OCI-LY7 (cell line): Measurements from ENCODE around the gene NDUFS6.

Source experiments
- EZH2phosphoT487 ChIP-seq: fragments of 200-600 bp; sonication (generic); IDR thresholded peaks from 2 replicates; pipeline ENCODE4 v1.6.1; 2018; ENCODE audit warnings: low read depth, borderline replicate concordance, mild to moderate bottlenecking, mixed run types, antibody characterized with exemption, low read length, moderate library complexity, mixed read lengths
- TF ChIP-seq, protein P1 (sequence below): fragments of 200-600 bp; sonication (generic); conservative IDR thresholded peaks from 2 replicates; pipeline ENCODE4 v1.5.1; 2014; ENCODE audit warnings: mild to moderate bottlenecking, antibody characterized with exemption, low read length, moderate library complexity, mixed read lengths

DNA sequence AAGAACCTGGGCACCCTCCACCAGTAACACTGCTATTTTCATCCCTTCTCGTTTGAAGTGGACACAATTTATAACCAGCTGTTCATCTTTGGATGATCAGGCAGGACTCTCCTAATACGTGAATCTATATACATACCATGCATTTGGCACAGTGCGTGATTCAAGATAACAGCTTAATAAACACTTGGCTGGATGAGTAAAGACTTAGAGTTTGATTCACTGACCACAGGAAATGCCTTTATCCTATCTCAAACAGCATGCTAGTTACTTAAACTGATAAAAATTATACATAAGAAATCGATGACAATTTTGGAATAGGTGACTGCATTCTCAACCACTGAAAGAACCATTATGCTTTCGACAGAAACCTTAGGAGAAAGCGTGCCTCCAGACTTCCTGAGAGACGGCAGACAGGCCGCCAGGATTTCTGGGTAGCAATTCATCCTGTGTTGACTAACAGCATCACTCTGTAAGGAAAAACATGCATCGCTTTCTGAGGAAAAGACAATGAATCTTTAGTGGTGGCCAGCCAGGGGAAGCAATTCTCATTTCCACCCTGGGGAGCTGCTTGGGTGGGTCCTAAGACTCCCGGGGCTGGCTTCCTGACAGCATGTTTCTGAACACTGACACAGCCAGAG lies 11.3 kb upstream of the NDUFS6 start:
- TF ChIP-seq, protein P1, sequence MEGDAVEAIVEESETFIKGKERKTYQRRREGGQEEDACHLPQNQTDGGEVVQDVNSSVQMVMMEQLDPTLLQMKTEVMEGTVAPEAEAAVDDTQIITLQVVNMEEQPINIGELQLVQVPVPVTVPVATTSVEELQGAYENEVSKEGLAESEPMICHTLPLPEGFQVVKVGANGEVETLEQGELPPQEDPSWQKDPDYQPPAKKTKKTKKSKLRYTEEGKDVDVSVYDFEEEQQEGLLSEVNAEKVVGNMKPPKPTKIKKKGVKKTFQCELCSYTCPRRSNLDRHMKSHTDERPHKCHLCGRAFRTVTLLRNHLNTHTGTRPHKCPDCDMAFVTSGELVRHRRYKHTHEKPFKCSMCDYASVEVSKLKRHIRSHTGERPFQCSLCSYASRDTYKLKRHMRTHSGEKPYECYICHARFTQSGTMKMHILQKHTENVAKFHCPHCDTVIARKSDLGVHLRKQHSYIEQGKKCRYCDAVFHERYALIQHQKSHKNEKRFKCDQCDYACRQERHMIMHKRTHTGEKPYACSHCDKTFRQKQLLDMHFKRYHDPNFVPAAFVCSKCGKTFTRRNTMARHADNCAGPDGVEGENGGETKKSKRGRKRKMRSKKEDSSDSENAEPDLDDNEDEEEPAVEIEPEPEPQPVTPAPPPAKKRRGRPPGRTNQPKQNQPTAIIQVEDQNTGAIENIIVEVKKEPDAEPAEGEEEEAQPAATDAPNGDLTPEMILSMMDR, result no peak
- no peak for TF ChIP-seq EZH2phosphoT487
